Activated naive CD4-positive, alpha-beta T cell (primary cell): ENCODE results near the gene NTN5.

Source experiments
- DNase-seq, 4 experiments: peaks; one replicate each; lab custom pipeline; 2025; lab: John Stamatoyannopoulos, UW

The NTN5 gene

DNA sequence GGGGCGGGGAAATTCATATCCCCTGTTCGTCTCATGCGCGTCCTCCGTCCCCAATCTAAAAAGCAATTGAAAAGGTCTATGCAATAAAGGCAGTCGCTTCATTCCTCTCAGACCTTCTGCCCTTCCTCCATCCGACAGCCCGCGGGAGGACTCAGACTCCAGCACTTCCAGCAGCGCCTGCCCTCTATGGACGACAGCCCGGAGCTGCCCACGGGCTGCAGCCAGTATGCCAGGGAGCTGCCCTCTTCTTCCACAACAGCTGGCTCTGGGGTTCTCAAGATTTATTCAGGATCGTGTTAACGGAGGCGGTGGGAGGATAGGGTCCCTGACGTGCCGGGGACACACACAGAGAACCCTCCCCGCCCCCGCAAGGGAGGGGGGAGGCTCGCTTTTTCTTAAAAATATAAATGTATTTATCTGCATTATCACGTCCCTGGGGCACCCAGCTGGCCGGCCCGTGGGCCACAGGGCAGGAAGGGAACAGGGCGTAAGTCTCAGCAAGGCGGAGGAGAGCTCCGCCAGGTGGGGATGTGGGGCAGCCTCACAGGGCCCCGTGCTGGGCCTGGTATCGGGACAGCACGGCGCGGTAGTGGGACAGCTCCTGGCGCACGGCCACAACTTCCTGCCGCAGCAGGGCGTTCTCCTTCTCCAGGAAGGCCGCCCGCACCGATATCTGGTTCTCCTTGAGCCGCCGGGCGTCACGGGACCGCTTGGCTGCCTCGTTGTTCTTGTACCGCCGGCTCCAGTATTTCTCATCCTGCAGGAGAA is 42.3 kb downstream of the NTN5 start:
- no peak for DNase-seq

GRCh38 chr19:48629599-48630295 is 43.1 kb downstream of the NTN5 start:
- DNase-seq, result peak in 1 of 4 experiments; percentile 27

DNA sequence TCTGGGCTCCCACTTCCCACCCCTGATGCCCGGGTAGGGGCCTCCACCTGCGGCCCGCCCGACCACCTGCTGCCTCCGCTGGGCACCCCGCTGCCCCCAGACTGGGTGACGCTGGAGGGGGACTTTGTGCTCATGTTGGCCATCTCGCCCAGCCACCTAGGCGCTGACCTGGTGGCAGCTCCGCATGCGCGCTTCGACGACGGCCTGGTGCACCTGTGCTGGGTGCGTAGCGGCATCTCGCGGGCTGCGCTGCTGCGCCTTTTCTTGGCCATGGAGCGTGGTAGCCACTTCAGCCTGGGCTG is 43.6 kb downstream of the NTN5 start:
- DNase-seq, result no peak

DNA sequence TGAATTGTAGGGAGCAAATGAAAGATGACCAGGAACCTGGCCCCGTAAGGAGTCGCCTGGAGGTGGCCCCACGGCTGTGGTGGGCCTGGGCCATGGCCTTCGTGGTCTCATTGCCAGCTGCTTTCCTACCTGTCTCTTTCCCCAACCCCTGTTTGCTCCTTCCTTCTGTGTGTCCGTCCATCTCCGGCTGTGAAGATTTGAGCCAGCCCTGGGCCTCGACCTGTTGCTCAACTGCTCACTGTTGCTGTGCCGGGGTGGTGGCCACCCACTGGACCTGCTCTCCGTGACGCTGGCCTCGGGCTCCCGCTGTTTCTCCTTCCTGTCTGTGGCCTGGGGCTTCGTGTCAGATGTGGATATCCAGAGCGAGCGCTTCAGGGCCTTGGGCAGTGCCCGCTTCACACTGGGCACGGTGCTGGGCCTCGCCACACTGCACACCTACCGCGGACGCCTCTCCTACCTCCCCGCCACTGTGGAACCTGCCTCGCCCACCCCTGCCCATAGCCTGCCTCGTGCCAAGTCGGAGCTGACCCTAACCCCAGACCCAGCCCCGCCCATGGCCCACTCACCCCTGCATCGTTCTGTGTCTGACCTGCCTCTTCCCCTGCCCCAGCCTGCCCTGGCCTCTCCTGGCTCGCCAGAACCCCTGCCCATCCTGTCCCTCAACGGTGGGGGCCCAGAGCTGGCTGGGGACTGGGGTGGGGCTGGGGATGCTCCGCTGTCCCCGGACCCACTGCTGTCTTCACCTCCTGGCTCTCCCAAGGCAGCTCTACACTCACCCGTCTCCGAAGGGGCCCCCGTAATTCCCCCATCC is 44.1 kb downstream of the NTN5 start:
- DNase-seq, result no peak

- no peak for DNase-seq
These were observed 44.9 kb downstream of the NTN5 start for GRCh38 chr19:48627865-48628314.

- no peak for DNase-seq
These were observed 45.5 kb downstream of the NTN5 start for GRCh38 chr19:48627201-48627864.

- no peak for DNase-seq
These were observed 46.9 kb downstream of the NTN5 start for GRCh38 chr19:48625891-48626327.

GRCh38 chr19:48624791-48625723 is 47.8 kb downstream of the NTN5 start:
- DNase-seq, result no peak

GRCh38 chr19:48624067-48624594 is 48.7 kb downstream of the NTN5 start:
- peak; percentile 85 to 94 (median 88) for DNase-seq

DNA sequence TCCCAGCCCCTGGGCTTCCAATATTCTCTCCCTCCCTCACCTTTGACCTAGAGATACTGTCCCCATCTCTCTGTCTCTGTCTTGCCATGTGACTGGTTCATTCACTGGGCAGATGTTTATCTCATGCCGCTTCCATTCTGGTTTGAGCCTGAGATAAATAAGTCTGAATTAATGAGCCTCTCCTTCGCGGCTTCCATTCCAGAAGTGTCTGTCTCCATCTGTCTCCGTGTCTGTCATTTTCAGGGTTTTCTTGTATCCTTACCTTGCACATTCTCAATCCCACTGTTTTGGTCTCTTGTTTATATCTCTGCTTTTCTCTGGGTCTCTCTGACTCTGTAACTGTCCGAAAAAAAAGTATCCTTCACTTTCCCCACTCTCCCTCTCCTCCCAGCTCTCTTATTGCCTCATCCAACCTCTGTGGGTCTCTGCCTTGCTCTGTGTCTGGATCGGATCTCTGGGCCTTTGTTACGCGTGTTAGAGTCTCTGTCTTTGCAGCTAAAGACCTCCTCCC is 49.2 kb downstream of the NTN5 start:
- no peak for DNase-seq

- DNase-seq, result no peak
These were observed 52.9 kb downstream of the NTN5 start for GRCh38 chr19:48619692-48620585.

DNA sequence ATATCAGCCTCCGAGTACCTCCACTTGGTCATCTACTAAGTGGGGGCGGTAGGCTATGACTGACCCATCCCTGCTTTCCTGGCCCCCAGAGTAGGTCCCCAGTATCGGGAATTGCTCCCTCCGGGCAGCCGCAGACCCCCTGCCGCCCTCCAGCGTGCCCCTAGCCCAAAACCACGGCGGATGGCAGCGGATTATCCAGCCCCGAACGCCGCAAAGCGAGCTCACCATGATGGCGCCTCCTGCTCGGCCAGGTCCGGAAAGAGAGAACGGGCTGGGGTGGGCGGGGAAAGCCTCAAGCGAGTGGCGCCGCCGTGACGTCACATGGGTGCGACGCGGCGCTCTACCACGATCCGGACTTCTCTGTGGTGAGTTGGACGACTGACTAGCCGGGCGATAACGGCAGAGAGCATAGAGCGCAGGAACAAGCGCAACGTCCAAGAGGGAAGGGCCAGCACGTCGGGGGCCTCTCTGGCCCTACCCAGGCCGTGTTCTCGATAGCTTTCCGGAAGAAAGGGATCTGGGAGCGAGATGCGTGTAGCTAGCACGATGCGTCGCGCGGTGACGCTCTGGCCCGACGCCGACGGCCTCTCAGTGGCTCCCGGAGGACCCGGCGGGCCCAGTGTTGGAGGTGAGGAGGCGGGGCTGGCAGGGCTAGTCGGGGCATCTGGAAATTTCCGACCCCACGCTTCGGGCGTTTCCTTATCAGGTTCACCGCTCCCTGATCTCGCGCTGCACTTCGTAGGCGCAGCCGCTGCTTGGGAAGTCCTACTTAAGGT is 53.7 kb downstream of the NTN5 start, which contains the start of the genes RPL18 and SPHK2:
Gene RPL18, minus strand, starts transcription at position 263 of the 776 bp plus-strand sequence. Its CDS starts 35 bp downstream, at position 228.
Gene SPHK2, plus strand, starts transcription at position 591 of the 776 bp plus-strand sequence. CDS start 1,009 bp downstream, outside the sequence.
- peak; percentile 91 to 95 (median 95) for DNase-seq

GRCh38 chr19:48618278-48618915 is 54.4 kb downstream of the NTN5 start:
- peak in 1 of 4 experiments; percentile 46 for DNase-seq

GRCh38 chr19:48617146-48617937 is 55.5 kb downstream of the NTN5 start:
- no peak for DNase-seq

GRCh38 chr19:48616491-48617056 is 56.2 kb downstream of the NTN5 start:
- no peak for DNase-seq

GRCh38 chr19:48616041-48616436 is 56.8 kb downstream of the NTN5 start:
- no peak for DNase-seq
